Psoas muscle (tissue), 8 donors: ENCODE measurements around the gene NFKBIE. TPM values are rescaled to one million over a fixed set of nuclear protein-coding genes. Genes with fewer than 3 reads are reported as not detected.
A peak's percentile ranks its signal among the peaks of the same experiment; 100 is the strongest.

ENCODE experiments used
- ATAC-seq, 4 donors: fragments of 200-7000 bp; cut with Tn5 transposase; one replicate each; pipeline ENCODE4 v1.9.1; 2020; ENCODE audit warnings: moderate library complexity in 3 of 4, mild to moderate bottlenecking in 2 of 4
- DNase-seq, 2 donors: peaks; one replicate each; pipeline ENCODE4 v3.0.0-alpha.2; 2020
- H3K27ac ChIP-seq: fragments of 200-600 bp; one replicate; pipeline ENCODE4 v1.8.0; 2022
- H3K27me3 ChIP-seq, 3 donors: fragments of 200-600 bp in 1 of 3; one replicate each; pipeline versions ENCODE4 v1.6.1 to v1.8.0; 2013 to 2022; ENCODE audit warnings: low read length in 2 of 3, mild to moderate bottlenecking in 2 of 3, moderate library complexity in 1 of 3; ENCODE audit not compliant: insufficient read depth in 3 of 3
- H3K36me3 ChIP-seq, 2 donors: fragments of 200-600 bp in 1 of 2; one replicate each; pipeline versions ENCODE4 v1.6.1 to v1.8.0; 2013 to 2022; ENCODE audit warnings: low read depth in 1 of 2, mild to moderate bottlenecking in 1 of 2, moderate library complexity in 1 of 2; ENCODE audit not compliant: insufficient read depth in 1 of 2
- H3K4me1 ChIP-seq: fragments of 200-600 bp; one replicate; pipeline ENCODE4 v1.8.0; 2022
- H3K4me3 ChIP-seq: fragments of 200-600 bp; one replicate; pipeline ENCODE4 v1.8.0; 2022; ENCODE audit warnings: mild to moderate bottlenecking
- H3K9me3 ChIP-seq: fragments of 200-600 bp; one replicate; pipeline ENCODE4 v1.8.0; 2022
- CTCF ChIP-seq: fragments of 200-600 bp; IDR thresholded peaks from one replicate; pipeline ENCODE4 v1.8.0; 2022; ENCODE audit warnings: antibody characterized with exemption
- WGBS, 3 donors: extraction: QIAGEN DNeasy Blood & Tissue Kit; methylation state at CpG; one replicate each; pipeline versions ENCODE4 v1.1.6 to v1.1.7; 2013; 5-methylcytosine and 5-hydroxymethylcytosine counted together
- intact Hi-C, 2 donors: fragments of 100-400 bp; cut with DNase I; formaldehyde crosslinking; loops; one replicate each; pipeline versions ENCODE4 v1.11.0 to v1.14.2; 2022
- polyA plus RNA-seq, 3 donors: library from polyadenylated mRNA; stranded (reverse); fragments of 200-250 nt; gene quantifications; one replicate each; pipeline ENCODE4 v1.2.3, GENCODE V29; 2013
- total RNA-seq, 4 donors: library from RNA; stranded (reverse); fragmentation: NEBNext Ultra II Directional in 2 of 4; extraction: Animal tissue kit (Norgen Biotek cat#: 25700) in 2 of 4; gene quantifications; one replicate each; pipeline versions ENCODE4 v1.2.1 to v1.2.4, GENCODE V29; 2021 to 2023
- donor health status: healthy with polysubstance abuse.
- donor health status: DM: no; HTN: no; CAD: no; lungs with moderate emphysema.
- donor health status: Bipolar disorder and iron deficiency.
- donor health status: healthy.
- donor health status: DM: yes; HTN: yes; CAD: no.
- donor health status: DM: no; HTN: no; CAD: no.
- donor health status: DM: no; HTN: no; CAD: no.
- donor health status: DM: yes; HTN: yes; CAD: no.

Gene NFKBIE
- total and polyA plus RNA-seq, 7 donors: 2.1 to 5.2 (median 3.3) TPM

- Histone ChIP-seq H3K9me3 (no peaks in the 10 kb centered on the region), H3K4me3 (peak overlapping the region; percentile 71), H3K36me3 (peaks cover 2 to 40% of the 10 kb centered on the region in 2 donors), H3K27me3 (no peaks in the 10 kb centered on the region), H3K27ac (peak overlapping the region; percentile 87), H3K4me1 (peaks cover 73% of the 10 kb centered on the region)
- no peak for ATAC-seq
- no peak for DNase-seq
- TF ChIP-seq CTCF: no peak
- 84 to 89% (median 86%) methylated on average over 9 to 10 of the region's 10 CpGs for WGBS, 3 donors
- intact Hi-C loops: no loop called here
These were observed 35.2 kb downstream of the NFKBIE start for GRCh38 chr6:44230034-44230675.

DNA sequence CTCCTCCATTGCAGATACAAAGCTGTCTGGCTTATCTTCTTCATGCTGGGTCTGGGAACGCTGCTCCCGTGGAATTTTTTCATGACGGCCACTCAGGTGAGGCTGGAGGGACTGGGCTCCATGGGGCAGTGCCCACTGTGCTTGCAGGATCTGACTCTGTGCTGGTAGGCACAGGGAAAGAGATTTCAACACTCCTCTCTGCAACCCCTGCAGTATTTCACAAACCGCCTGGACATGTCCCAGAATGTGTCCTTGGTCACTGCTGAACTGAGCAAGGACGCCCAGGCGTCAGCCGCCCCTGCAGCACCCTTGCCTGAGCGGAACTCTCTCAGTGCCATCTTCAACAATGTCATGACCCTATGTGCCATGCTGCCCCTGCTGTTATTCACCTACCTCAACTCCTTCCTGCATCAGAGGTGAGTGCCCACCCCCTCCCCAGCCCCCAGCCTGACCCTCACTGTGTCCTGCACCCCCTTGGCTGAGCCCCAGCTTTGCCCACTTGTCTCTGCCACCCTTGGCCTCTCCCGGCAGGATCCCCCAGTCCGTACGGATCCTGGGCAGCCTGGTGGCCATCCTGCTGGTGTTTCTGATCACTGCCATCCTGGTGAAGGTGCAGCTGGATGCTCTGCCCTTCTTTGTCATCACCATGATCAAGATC lies 35.8 kb downstream of the NFKBIE start:
- no peak for TF ChIP-seq CTCF
- Histone ChIP-seq H3K9me3 (no peaks in the 10 kb centered on the region), H3K4me3 (peak overlapping the region; percentile 71), H3K27me3 (no peaks in the 10 kb centered on the region), H3K27ac (peak overlapping the region; percentile 87), H3K36me3 (peaks cover 2 to 40% of the 10 kb centered on the region in 2 donors), H3K4me1 (peaks cover 73% of the 10 kb centered on the region)
- intact Hi-C loops: loop anchor here in 1 of 2 donors (5.0 kb wide), 1 partner anchor 127 kb away; no protein-coding TSS in a partner anchor
- DNase-seq (peak; percentile 72 to 88), ATAC-seq (peak; percentile 71 to 79 (median 78))
- 50 to 61% (median 55%) methylated on average over 10 to 11 of the region's 11 CpGs for WGBS, 3 donors

DNA sequence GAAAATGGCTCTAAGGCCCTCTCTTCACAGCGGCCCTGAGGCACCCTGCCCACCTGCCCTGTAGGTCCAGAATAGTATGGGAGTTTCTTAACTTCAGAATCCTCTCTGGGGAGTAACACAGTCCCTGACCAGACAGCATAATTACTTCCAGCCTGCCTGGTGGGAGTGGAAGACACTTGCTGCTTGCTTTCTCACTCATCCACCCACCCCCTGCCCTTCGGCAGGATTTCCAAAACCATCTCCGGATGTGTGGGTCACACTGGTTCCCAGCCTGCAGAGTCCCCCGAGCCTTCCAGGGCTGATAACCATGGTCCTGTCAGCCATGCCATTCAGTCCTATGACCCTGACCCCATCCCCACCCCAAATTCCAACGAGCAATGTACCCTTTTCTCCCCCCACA lies 36.5 kb downstream of the NFKBIE start:
- Histone ChIP-seq H3K4me1 (peaks cover 72% of the 10 kb centered on the region), H3K9me3 (no peaks in the 10 kb centered on the region), H3K27ac (peak overlapping the region; percentile 87), H3K4me3 (peak overlapping the region; percentile 71), H3K27me3 (no peaks in the 10 kb centered on the region), H3K36me3 (peaks cover 2 to 40% of the 10 kb centered on the region in 2 donors)
- TF ChIP-seq CTCF: no peak
- DNase-seq: no peak
- 47 to 52% (median 49%) methylated on average over 5 of the region's 5 CpGs for WGBS, 3 donors
- peak in 1 of 4 donors; percentile 0 for ATAC-seq
- intact Hi-C loops: loop anchor here in 1 of 2 donors (5.0 kb wide), 1 partner anchor 127 kb away; no protein-coding TSS in a partner anchor

DNA sequence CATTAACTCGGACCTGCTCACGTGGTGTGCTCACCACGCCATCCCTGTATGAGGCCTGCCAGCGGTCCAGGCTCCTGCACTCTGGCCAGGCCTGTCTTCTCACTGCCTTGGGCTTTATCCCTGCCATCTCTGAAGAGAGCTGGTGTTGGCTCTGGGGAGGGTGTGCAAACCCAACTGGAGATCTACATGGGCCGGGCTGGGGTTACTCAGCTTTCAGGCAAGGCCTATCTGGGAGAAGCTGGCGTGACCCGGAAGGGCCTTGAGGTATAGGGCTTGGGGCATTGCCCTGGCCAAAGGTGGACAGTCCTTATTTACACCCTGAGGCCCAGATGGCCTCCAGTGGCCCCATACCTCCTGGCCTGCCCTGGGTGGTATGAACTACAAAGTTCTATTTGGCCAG lies 36.9 kb downstream of the NFKBIE start:
- intact Hi-C loops: loop anchor here in 1 of 2 donors (5.0 kb wide), 1 partner anchor 126 kb away; no protein-coding TSS in a partner anchor
- Histone ChIP-seq H3K36me3 (peaks cover 2 to 40% of the 10 kb centered on the region in 2 donors), H3K4me3 (peak overlapping the region; percentile 71)

More for the DNA sequence above, 36.9 kb downstream of the NFKBIE start:
- Histone ChIP-seq H3K4me1 (peaks cover 68% of the 10 kb centered on the region), H3K27me3 (no peaks in the 10 kb centered on the region), H3K9me3 (no peaks in the 10 kb centered on the region), H3K27ac (peak overlapping the region; percentile 87)
- DNase-seq: no peak
- no peak for TF ChIP-seq CTCF
- peak in 2 of 4 donors; percentile 2 to 16 for ATAC-seq
- 43 to 54% (median 46%) methylated on average over 7 of the region's 7 CpGs for WGBS, 3 donors
